HG03097 (cell line): Measurements from ENCODE around the gene SLC3A2.

Experiments
- ATAC-seq: cut with Tn5 transposase; IDR thresholded peaks from one replicate; pipeline ENCODE4 v1.9.1; 2021; ENCODE audit not compliant: unreplicated experiment, low FRiP score

The SLC3A2 gene

DNA sequence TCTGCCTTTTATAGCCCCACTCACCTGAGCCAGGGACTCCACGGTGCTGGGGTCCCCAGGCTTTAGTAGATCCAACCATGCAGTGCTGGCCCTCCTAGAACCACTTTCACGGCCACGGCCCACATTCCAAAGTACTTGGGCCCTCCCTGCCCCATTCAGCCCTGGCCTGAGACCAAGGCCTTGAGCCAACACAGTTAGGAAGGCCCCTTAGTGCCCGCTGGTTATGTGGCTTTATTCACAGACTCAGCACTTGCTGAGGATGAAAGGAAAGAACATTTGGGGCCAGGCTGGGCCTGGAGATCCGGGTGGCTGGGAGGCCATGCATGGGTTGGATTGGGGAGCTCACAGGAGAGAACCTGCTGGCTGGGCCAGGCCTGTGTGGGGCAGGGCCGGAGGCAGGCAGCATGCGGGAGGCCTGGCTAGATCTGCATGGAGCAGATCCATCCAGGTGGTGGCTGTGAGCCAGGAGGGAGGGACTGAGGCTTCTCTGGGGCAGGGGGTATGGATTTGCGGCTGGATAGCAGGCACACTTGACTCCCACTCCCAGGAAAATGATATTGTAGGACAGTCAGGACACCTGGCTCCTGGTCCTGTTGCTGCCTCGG lies 27.9 kb downstream of the SLC3A2 start:
- no peak for ATAC-seq

DNA sequence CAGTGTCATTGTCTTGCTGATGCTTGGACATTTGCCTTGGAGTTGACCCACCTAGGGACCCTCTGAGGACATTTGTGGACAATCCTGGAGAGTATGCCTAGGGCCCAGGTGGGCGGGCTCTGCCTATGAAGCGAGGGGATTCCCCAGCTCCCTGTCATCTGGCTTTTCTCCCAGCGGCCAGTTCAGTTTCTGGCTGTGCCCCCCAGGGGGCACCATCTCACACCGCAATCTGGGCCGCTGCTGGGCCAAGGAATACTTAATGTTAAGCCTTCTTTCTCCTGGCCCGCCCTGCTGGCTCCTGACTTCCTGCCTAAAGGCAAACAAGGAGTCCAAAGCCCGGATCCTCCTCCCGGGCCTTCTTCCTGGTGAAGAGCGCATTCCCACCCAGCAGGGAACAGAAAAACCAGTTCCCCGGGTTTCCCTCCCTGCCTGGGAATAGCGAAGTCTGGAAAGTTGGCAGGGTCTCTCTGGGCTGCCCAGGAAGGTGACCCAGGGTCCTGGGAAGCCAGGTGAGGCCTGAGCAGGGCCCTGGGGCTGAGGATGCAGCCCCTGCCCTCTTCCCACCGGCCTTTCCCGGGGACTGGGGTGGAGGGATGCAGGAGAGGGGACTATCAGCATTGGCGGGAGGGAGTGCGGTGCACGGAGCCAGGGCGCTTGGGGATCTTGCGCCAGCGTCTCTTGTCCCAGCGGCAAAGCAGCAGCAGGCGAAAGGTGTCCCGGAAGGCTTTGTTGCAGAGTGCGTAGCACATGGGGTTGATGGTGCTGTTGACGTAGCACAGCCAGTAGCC lies 28.6 kb downstream of the SLC3A2 start:
- ATAC-seq, result no peak

DNA sequence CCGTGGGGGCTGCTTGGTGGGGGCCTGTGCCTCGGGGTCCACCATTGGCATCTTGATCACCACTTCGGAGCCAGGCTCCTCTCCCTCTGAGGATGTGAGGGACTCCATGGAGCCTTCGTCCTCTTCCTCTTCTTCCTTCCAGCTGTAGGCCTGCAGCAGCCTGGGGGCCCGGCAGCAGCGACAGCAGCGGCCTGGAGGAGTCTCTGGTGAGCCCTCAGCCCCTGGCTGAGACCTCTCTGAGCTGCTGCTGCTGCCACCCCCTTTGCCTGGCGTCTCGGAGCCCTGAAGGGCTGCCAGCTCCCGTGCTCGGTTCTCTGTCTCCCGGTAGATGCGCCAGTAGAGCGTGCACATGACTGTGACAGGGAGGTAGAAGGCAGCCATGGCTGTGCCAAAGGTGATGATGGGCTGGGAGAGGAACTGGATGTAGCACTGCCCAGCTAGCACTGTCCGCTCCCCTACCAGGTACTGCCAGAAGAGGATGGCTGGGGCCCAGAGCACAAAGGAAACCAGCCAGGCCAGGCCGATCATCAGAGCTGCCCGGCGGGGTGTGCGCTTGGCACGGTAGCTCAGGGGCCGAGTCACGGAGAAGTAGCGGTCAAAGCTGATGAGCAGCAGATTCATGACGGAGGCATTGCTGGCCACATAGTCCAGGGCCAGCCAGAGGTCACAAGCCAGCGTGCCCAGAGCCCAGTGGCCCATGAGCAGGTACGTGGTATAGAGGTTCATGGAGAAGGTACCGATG lies 29.6 kb downstream of the SLC3A2 start:
- no peak for ATAC-seq

DNA sequence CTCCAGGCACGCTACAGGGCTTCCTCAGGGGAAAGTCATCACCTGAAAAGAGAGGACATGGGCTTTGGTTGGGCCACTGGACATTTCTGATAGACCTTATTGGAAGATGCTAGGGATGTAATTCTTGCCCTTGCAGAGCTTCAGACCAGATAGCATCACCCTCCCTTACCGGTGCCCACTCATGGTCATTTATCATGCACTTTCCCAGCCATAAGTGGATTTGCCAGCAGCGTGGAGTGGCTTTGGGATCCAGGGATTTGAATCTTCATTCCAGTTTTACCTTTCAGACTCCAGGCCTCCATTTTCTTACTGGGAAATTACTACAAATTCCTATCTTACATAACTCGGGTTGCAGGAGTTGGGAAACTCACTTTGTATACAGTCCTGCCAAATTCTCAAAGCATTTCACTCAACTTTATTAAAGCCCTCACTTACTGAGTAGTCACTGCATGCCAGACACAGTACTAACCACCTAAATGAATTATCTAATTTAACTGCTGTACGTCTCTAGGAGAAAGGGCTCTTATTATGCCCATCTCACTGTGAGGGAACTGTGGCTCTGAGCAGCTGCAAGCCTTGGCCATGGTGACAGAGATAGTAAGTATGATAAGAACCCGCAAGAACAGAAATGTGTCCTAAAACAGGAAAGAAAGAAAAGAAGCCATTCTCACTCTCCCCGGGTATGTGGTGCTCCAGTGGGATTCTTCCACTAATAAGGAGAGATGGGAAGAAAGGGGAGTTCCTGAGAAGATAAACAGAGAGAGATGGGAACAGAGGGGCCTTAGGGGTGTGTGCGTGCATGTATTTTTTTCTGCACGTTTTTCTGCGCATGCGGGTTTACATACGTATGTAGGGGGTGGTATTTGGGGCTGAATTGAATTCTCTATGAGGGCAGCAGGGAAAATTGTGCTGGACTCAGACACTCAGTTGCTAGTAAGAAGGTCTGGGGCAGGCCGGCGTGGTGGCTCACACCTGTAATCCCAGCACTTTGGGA lies 30.7 kb downstream of the SLC3A2 start:
- ATAC-seq, result no peak

DNA sequence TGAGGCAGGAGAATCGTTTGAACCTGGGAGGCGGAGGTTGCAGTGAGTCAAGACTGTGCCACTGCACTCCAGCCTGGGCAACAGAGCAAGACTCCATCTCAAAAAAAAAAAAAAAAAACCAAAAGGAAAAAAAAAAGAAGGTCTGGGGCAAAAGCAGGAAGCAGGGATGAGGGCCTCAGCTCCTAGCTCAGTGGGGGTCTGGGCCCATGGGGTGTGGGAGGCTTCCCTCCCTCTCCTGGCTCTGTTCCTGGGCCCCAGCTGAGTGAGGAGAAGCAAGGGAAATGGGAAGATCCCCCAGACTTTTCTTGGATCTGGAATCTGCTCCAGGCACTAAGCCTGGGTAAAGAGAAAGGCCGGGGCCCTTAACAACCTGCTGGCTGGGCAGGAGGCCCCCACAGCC lies 31.6 kb downstream of the SLC3A2 start:
- ATAC-seq, result no peak

DNA sequence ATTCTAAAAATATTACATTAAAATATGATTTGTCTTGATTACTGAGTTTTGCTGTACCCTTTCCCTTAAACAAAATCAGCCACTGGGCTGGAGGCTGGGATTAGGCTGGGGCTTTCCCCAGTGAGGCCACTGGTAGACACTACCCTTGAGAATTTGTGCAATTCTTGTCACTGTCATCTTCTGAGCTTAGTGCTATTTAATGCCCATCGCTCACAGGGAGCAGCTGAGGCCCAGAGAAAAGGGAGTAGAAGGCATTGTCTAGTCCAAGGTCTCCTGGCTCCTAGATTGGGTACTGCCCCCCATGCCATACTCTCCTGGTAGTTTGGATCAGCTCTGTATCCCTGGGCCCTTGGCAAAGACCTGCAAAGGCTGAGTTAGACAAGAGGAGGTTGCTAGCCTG lies 33.7 kb downstream of the SLC3A2 start:
- no peak for ATAC-seq

DNA sequence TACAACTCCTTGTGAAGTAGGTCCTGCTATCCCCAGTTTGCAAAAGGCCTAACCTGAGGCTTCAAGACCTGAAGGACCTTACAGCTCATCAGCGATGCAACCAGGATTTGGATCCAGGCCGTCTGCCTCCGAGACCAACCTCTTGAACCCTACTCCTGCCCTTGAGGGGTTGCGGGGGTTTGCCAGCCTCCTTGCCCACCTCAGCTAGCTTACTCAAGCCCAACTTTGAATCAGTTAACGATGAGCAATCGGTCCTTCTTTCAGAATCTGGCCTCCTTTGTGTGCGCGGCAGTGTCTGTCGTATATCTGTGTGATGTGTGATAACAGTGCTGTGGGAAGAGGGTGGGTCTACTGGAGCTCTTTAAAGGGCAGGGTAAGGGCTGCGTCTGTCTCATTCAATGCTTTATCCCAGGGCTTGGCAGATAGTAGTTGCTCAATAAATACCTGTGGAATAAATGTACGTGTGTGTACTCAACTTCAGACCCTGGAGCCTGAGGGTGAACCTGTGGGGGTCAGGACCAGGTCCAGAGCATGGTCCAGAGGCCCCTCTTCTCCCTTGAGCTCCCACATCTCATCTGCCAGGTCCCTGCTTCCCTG lies 37.3 kb downstream of the SLC3A2 start:
- ATAC-seq, result no peak

DNA sequence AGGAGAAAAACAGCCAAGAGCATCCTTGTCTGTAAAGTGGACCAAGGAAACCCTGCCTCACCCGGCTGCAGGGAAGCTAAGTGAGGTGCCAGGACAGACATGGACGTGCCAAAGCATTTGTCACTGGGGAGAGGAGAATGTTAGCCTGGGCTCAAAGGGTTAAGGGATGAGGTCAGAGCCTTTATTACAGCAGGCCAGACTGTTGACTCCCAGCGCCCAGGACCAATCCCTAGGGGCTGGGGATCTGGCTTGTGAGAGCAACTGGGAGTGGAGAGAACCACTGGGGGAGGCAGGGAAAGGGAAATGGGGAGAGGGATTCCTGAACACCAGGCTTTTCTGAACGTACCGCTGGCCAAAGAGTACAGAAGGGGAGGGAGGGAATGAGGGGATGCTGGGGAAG lies 37.8 kb downstream of the SLC3A2 start:
- ATAC-seq, result no peak

DNA sequence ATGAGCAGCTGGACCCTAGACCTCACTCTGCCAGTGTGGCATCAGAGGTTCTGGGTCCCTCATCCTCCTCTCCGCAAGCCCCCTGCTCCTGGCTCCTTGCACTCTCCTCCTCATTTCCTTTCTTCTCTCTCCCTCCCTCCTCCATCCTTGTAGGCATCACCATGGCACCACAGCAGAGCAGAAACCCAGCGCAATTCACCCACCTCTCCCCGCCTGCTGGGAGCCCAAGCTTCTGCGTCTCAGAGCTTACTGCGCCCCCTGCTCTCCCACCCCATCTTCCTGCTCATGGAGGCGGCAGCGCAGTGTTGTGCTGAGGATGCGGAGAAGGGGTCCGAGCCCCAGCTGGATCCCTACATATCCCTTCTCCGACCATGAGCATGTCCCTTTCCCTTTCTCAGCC lies 38.8 kb downstream of the SLC3A2 start:
- no peak for ATAC-seq

DNA sequence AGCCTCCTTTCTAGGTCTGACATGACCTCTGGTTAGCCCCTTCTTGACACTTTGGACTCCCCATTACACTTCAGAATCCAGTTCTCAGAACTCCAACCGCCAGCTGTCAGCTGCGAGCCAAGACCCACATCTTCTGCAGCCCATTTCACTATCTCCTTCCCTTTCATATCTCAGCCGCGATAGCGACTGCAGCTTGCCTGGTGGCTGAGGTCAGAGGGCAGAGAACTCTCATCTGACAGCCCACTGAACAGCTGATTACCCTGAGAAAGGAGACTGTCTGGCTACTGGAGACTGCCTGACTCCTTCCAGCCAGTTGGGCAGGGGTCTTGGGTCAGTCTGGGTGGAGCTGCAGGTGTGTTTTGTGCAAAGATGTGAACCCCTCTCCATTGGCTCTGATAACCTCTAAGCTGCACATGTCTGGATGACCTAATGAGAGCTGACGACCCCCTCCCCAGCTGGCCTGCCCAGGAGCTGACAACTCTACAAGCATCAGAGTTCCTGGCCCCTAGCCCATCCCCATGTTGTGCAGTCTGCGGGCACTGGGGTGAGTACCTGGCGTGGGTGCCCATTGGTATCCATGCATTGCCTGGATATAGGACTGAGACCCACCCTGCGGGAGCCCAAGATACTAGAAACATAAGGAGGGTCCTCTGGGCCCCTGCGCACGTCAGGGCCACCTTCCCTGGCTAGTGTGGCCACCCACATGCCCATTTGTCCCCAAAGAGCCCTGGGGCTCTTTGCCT lies 39.4 kb downstream of the SLC3A2 start:
- no peak for ATAC-seq

DNA sequence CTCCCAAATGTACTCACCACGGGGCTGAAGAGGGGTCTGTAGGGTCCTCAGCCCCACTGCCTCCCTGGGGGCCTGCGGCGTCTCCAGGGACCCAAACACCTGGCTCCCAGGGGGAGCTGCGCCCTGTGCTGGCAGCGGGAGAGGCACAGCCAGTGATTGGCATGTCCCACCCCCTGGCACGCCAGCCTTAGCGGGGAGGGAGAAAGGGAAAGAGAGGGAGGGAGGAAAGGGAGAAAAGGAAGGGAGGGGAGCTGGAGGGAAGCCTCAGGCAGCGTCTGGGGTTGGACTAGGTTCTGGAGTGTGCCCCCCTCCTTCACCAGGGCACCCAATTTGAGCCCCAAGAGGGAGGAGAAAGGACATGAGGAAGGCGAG lies 40.5 kb downstream of the SLC3A2 start, which contains the start of gene CHRM1:
Gene CHRM1, minus strand, starts transcription at position 163 of the 372 bp plus-strand sequence. CDS start 10,263 bp downstream, outside the sequence.
- no peak for ATAC-seq

DNA sequence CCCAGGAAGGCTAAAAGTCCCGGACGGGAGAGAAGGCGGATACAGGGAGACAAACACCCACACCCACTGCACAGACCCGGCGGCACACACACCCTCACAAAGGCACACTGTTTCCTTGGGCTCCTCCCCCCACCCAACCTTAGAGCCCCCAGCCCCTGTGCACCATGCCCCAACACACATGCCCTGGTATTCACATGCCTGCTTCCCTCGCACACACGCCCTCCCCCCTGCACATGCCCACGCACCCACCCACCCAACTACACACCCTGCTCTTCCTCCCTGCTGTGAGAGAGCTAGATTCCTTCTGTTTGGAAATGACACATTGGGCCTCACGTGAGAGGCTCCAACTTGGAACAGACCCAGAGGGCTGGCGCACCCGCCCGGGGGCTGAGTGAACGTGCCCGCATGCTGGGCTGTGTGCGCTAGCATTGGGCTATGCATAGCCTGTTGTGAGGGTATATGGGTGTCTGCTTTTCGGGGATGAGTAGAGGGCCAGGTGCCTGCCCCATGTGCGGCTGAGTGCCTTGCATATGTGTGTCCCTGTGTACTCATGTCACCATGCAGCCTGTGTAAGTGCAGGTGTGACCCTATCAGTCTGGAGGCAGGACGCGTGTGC lies 41.0 kb downstream of the SLC3A2 start:
- no peak for ATAC-seq

DNA sequence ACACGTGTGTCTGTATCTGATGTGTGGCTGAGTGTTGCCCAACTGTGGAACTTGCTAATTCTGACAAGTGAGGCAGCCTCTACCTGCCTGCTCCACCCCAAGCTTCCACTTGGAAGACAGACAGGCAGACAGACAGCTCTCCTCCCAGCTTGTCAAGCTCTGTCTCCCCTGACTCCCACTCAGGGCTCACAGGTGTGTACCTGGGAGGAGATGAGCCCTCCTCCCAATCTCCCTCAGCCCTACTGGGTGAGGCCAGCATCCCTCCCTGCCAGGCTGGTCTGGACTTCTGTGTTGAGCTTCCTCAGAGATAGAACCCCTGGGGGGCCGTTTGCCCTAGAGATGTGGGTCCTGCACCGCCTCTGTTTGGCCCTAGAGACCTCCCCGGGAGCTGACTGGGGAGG lies 41.5 kb downstream of the SLC3A2 start:
- ATAC-seq, result no peak

DNA sequence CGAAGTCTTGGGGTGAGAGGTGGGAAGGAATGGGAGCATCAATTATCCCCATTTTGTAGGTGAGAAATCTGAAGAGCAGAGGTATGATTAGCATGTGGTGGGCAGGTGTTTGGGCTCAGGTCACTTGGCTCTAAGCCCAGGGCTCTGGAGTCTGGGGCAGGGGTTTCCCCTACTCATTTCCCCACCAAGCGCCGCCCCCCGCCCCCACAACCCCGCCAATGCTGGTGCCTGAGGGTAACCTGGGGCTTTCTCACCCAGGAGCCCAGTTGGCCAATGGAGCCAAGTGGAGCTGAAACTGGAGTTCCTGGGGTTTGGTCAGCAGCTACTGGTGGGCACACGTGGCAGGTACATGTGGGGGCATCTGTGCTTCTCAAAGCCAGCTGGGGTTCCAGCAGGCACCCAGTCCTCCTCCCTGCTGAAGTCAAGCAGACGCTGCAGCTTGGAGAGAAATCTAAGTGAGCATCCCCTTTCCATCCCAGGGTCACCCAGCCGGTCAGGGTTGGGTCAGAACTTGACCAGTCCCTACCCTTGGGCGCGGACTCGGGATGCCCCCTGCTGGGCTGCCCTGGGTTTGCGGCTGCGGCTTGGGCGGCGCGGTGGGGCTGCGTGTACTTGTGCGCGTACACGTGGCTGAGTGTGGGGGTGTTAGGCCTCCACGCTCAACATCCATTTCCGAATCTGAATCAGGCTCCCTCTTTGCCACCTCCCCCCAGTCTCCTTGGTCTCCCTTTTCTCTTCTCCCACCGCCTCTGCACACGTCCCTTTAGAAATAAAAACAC lies 42.1 kb downstream of the SLC3A2 start:
- ATAC-seq, result no peak

DNA sequence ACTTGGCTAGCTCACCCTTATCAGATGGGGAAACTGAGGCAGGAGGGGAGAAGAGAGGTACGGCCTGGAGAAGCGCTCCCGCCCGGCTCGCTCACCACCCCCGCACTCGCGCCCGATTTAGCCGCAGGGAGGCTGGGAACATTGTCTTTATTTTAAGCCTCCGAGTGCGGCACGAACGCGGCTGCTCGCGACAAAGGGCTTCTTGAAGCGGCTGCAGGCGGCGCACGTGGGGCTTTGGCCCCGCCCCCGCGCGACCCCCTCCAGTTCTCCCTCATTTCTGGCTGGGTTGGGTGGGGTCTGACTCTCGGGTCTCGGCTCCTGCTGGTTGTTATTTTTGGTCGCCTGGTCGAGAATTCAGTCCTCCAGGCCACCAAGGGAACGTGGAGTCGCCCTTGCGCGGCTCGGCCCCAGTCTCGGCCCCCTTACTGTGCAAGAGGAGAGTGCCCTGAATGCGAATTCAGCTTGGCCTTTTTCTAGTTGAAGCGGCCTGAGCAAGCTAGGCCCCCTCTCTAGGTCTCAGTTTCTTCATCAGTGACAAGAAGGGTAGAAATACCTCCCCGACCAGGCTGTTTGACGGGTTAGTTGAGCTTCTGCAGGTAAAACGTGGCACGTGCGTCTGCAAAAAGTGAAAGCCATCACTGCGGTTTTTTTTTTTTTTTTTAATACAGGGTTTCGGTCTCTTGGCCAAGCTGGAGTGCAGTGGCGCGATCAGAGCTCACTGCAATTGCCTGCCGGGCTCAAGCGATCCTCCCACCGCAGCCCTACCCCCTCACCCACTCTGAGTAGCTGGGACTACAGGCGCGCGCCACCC lies 43.1 kb downstream of the SLC3A2 start:
- no peak for ATAC-seq

DNA sequence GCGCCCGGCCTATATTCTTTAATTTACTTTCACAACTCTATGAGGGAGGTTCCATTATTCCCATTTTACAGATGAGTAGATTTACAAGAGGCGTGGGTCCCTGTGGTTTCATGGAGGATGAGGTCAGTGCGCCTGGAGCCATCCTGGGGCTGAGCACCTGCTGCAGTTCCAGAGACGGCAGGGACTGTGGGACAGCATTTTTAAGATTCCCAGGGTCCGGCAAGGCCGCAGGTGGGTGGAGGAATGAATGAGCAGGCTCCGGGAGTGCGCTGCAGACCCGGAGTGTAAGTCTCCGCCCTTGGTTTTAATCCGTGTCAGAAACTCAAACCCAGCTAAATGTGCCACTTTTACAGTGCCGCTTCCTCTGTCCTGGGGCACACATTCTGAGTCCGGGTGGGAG lies 44.6 kb downstream of the SLC3A2 start:
- ATAC-seq, result no peak
